ENCODE data around the gene ZNF536. TPM values are rescaled to one million over a fixed set of nuclear protein-coding genes. Genes with fewer than 3 reads are reported as not detected.

The ZNF536 gene
- total and polyA plus RNA-seq, 7 experiments from 2014 or later: not detected

DNA sequence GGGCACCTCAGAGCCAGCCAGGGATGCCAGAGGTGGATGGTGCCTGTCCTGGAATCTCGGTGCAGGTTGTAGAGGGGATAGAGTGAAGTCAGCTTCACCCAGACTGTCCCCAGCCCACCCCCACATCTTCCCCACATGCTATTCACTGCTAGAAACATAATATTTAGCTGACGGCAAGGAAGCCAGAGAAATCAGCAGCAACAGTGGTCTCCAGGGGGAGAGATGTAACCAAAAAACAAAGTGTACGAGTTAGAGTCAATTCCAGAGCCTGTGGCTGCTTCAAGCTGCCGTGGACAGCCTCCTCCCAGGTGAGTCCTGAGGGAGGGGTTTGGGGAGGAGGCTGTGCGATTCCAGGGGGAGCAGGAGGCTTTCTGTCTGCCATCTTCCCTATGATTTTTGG is 97.6 kb downstream of the ZNF536 start:
- ATAC-seq: no peak
- CTCF ChIA-PET: no interaction called here

DNA sequence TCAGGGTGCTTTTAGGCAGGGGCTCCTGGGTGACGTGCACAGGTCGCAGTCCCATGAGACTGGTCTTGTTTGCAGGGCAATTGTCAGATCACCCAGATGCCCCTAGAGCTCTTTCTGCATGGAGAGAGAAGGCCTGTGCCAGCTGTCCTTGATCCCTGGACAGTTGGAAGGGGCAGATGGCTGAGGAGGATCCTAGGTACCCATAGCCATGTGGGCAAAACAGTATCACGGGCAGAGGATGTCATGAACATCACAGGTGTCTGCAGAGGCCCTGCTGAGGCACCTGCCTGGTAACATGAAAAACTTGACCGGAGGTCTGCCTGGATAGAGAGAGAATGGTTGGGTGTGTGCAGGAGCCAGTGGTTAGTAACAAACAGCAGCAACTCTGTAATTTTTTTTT is 99.3 kb downstream of the ZNF536 start:
- H3K36me3 ChIP-seq (ENCODE audit: control insufficient read depth in 2 of 3, insufficient read depth in 3 of 3, low read length in 3 of 3): no peaks in the 10 kb centered on the region
- no peak overlapping the region for H3K27ac Mint-ChIP-seq
- H3K4me1 Mint-ChIP-seq: no peaks in the 10 kb centered on the region
- H3K27me3 Mint-ChIP-seq: peaks cover 0 to 8% (median 0%) of the 10 kb centered on the region in 5 donors
- H3K9me3 Mint-ChIP-seq: peaks cover 6 to 23% (median 15%) of the 10 kb centered on the region in 11 donors
- no peak overlapping the region for H3K27ac ChIP-seq (ENCODE audit: low read depth, low read length)
- H3K36me3 Mint-ChIP-seq: peaks cover 0 to 5% (median 0%) of the 10 kb centered on the region in 5 donors
- H3K4me3 ChIP-seq (ENCODE audit: low read length): no peak overlapping the region
- no peak for DNase-seq
- no peaks in the 10 kb centered on the region for H3K27me3 ChIP-seq (ENCODE audit: control insufficient read depth in 2 of 2, insufficient read depth in 2 of 2, low read length in 2 of 2)
- ATAC-seq: no peak
- intact Hi-C loops (cut with micrococcal nuclease): no loop called here
- ChIA-PET CTCF (no interaction called here), POLR2A (no interaction called here)
- no peaks in the 10 kb centered on the region for H3K4me1 ChIP-seq (ENCODE audit: control insufficient read depth in 2 of 2, insufficient read depth in 2 of 2, low read length in 2 of 2)
- H3K9me3 ChIP-seq (ENCODE audit: control insufficient read depth in 2 of 3, low read length in 3 of 3): peaks cover 0 to 5% (median 0%) of the 10 kb centered on the region in 3 experiments
- H3K4me3 Mint-ChIP-seq: no peak overlapping the region

More for the DNA sequence above, 97.6 kb downstream of the ZNF536 start:
- H3K36me3 Mint-ChIP-seq: no peaks in the 10 kb centered on the region
- Histone ChIP-seq H3K4me3 (ENCODE audit: low read length) (no peak overlapping the region), H3K9me3 (ENCODE audit: control insufficient read depth in 2 of 3, low read length in 3 of 3) (peaks cover 0 to 5% (median 0%) of the 10 kb centered on the region in 3 experiments), H3K36me3 (ENCODE audit: control insufficient read depth in 2 of 3, insufficient read depth in 3 of 3, low read length in 3 of 3) (no peaks in the 10 kb centered on the region), H3K27ac (ENCODE audit: low read depth, low read length) (no peak overlapping the region), H3K27me3 (ENCODE audit: control insufficient read depth in 2 of 2, insufficient read depth in 2 of 2, low read length in 2 of 2) (no peaks in the 10 kb centered on the region), H3K4me1 (ENCODE audit: control insufficient read depth in 2 of 2, insufficient read depth in 2 of 2, low read length in 2 of 2) (no peaks in the 10 kb centered on the region)
- peaks cover 6 to 23% (median 12%) of the 10 kb centered on the region in 11 donors for H3K9me3 Mint-ChIP-seq
- intact Hi-C loops (cut with micrococcal nuclease): no loop called here
- H3K27me3 Mint-ChIP-seq: peaks cover 0 to 8% (median 0%) of the 10 kb centered on the region in 5 donors
- H3K4me3 Mint-ChIP-seq: no peak overlapping the region
- POLR2A ChIA-PET: no interaction called here
- no peak overlapping the region for H3K27ac Mint-ChIP-seq
- H3K4me1 Mint-ChIP-seq: no peaks in the 10 kb centered on the region
- no peak for DNase-seq

DNA sequence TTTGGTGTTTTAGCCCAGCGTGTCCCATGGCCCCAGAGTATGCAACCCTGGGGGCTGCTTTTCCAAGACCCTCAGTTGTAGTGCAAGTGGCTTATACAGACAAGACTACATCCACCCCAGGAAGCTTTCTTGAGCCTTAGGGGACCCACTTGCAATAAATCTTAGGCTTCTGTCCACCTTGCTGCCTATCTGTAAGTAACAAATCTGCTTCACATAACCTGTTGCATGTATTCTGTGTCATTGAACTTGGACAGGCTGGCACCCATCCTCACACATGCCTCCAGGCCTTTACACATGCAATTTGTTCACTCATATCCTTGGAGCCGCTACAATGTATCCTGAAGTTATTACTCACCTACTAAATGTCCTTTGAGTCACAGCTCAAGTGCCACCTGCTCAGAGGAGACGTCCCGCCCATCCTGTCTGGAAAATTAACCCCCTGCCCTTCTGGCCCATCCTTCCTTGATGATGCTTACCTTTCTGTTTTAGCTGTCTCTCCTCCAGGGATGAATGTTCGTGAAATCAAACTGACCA is 101.2 kb downstream of the ZNF536 start:
- intact Hi-C loops (cut with micrococcal nuclease): no loop called here
- no peak for DNase-seq
- H3K4me3 Mint-ChIP-seq: no peak overlapping the region
- CTCF ChIA-PET: no interaction called here
- Histone ChIP-seq H3K4me3 (ENCODE audit: low read length) (no peak overlapping the region), H3K36me3 (ENCODE audit: control insufficient read depth in 2 of 3, insufficient read depth in 3 of 3, low read length in 3 of 3) (no peaks in the 10 kb centered on the region), H3K27me3 (ENCODE audit: control insufficient read depth in 2 of 2, insufficient read depth in 2 of 2, low read length in 2 of 2) (no peaks in the 10 kb centered on the region), H3K4me1 (ENCODE audit: control insufficient read depth in 2 of 2, insufficient read depth in 2 of 2, low read length in 2 of 2) (no peaks in the 10 kb centered on the region), H3K27ac (ENCODE audit: low read depth, low read length) (no peak overlapping the region), H3K9me3 (ENCODE audit: control insufficient read depth in 2 of 3, low read length in 3 of 3) (peaks cover 0 to 5% (median 0%) of the 10 kb centered on the region in 3 experiments)
- peaks cover 2 to 29% (median 15%) of the 10 kb centered on the region in 11 donors for H3K9me3 Mint-ChIP-seq
- no peak overlapping the region for H3K27ac Mint-ChIP-seq
- ATAC-seq: no peak
- H3K36me3 Mint-ChIP-seq: peaks cover 0 to 5% (median 0%) of the 10 kb centered on the region in 5 donors
- peaks cover 0 to 11% (median 0%) of the 10 kb centered on the region in 5 donors for H3K27me3 Mint-ChIP-seq
- POLR2A ChIA-PET: no interaction called here
- no peaks in the 10 kb centered on the region for H3K4me1 Mint-ChIP-seq

DNA sequence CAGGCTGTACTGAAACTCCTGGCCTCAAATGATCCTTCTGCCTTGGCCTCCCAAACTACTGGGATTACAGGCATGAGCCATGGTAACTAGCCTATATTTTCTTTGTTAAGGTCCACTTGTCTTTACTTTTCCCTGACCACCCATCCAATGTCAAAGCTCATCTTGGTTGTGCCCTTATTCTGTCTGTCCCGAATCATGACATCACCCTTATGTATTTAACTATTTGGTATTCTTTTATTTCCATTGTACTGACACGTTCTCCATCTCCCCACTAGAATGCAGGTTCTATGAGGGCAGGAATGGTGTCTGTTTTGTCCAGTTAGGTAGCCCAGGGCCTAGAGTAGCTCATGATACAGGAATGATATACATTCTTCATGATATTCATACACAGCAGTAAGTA is 104.8 kb downstream of the ZNF536 start:
- ChIA-PET CTCF (no interaction called here), POLR2A (no interaction called here)
- no peak overlapping the region for H3K4me3 ChIP-seq (ENCODE audit: low read length)
- no peaks in the 10 kb centered on the region for H3K4me1 Mint-ChIP-seq
- H3K27ac ChIP-seq (ENCODE audit: low read depth, low read length): no peak overlapping the region
- H3K4me1 ChIP-seq (ENCODE audit: control insufficient read depth in 2 of 2, insufficient read depth in 2 of 2, low read length in 2 of 2): no peaks in the 10 kb centered on the region
- no peak for DNase-seq
- peaks cover 0 to 24% (median 5%) of the 10 kb centered on the region in 5 donors for H3K27me3 Mint-ChIP-seq
- no peak overlapping the region for H3K4me3 Mint-ChIP-seq
- no peaks in the 10 kb centered on the region for H3K36me3 ChIP-seq (ENCODE audit: control insufficient read depth in 2 of 3, insufficient read depth in 3 of 3, low read length in 3 of 3)
- no peak for ATAC-seq
- intact Hi-C loops (cut with micrococcal nuclease): no loop called here
- H3K27ac Mint-ChIP-seq: no peak overlapping the region
- H3K9me3 Mint-ChIP-seq: peaks cover 4 to 37% (median 19%) of the 10 kb centered on the region in 11 donors
- H3K9me3 ChIP-seq (ENCODE audit: control insufficient read depth in 2 of 3, low read length in 3 of 3): peaks cover 0 to 5% (median 0%) of the 10 kb centered on the region in 3 experiments
- H3K27me3 ChIP-seq (ENCODE audit: control insufficient read depth in 2 of 2, insufficient read depth in 2 of 2, low read length in 2 of 2): no peaks in the 10 kb centered on the region
- H3K36me3 Mint-ChIP-seq: peaks cover 0 to 9% (median 0%) of the 10 kb centered on the region in 5 donors

DNA sequence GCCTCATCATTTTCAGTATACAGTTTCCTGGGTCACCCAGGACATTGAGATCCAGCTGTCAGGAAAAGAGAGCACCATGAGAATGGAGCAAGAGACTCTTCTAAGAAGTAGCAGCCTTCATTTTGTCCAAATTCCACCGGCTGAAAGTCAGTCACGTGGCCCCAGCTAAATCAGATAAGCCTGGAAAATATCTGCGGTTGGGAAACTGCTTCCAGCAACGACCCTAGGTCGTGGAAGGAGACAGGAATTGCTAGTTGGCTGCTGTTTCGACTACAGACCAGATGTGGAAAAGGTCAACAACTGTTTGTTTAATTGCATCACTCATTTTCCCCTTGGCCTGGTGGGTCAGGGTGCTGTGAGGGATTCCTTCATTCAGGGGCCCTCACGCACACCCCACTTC is 107.0 kb downstream of the ZNF536 start:
- H3K9me3 ChIP-seq (ENCODE audit: control insufficient read depth in 2 of 3, low read length in 3 of 3): no peaks in the 10 kb centered on the region
- Mint-ChIP-seq H3K27me3 (peaks cover 0 to 37% (median 10%) of the 10 kb centered on the region in 5 donors), H3K4me1 (no peaks in the 10 kb centered on the region), H3K4me3 (no peak overlapping the region), H3K27ac (no peak overlapping the region), H3K9me3 (peaks cover 0 to 35% (median 11%) of the 10 kb centered on the region in 11 donors), H3K36me3 (peaks cover 0 to 9% (median 0%) of the 10 kb centered on the region in 5 donors)
- ATAC-seq (no peak), DNase-seq (no peak)
- H3K4me1 ChIP-seq (ENCODE audit: control insufficient read depth in 2 of 2, insufficient read depth in 2 of 2, low read length in 2 of 2): no peaks in the 10 kb centered on the region
- H3K4me3 ChIP-seq (ENCODE audit: low read length): no peak overlapping the region
- H3K36me3 ChIP-seq (ENCODE audit: control insufficient read depth in 2 of 3, insufficient read depth in 3 of 3, low read length in 3 of 3): no peaks in the 10 kb centered on the region
- H3K27me3 ChIP-seq (ENCODE audit: control insufficient read depth in 2 of 2, insufficient read depth in 2 of 2, low read length in 2 of 2): no peaks in the 10 kb centered on the region
- POLR2A ChIA-PET: no interaction called here
- intact Hi-C loops (cut with micrococcal nuclease): no loop called here
- no peak overlapping the region for H3K27ac ChIP-seq (ENCODE audit: low read depth, low read length)
- CTCF ChIA-PET: no interaction called here

DNA sequence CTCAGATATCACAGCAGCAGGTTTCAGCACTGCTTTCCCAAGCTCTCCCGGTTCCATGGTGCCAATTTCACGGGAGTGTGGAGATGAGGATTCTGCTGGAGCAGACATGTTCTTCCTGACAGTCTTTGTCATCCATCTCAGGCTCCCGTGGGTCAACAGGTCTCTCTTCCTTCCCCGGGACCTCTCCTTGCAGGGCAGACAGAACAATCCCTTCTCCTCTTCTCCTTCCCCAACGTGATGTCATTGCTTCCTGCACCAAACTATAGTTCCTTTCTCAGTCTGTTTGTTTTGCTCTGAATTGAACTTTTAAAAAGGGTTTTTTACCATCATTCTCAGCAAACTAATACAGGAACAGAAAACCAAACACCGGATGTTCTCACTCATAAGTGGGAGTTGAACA is 107.9 kb downstream of the ZNF536 start:
- Histone ChIP-seq H3K4me1 (ENCODE audit: control insufficient read depth in 2 of 2, insufficient read depth in 2 of 2, low read length in 2 of 2) (no peaks in the 10 kb centered on the region), H3K36me3 (ENCODE audit: control insufficient read depth in 2 of 3, insufficient read depth in 3 of 3, low read length in 3 of 3) (no peaks in the 10 kb centered on the region), H3K9me3 (ENCODE audit: control insufficient read depth in 2 of 3, low read length in 3 of 3) (no peaks in the 10 kb centered on the region), H3K4me3 (ENCODE audit: low read length) (no peak overlapping the region), H3K27ac (ENCODE audit: low read depth, low read length) (no peak overlapping the region), H3K27me3 (ENCODE audit: control insufficient read depth in 2 of 2, insufficient read depth in 2 of 2, low read length in 2 of 2) (no peaks in the 10 kb centered on the region)
- DNase-seq: no peak
- H3K4me1 Mint-ChIP-seq: no peaks in the 10 kb centered on the region
- peaks cover 0 to 37% (median 8%) of the 10 kb centered on the region in 11 donors for H3K9me3 Mint-ChIP-seq
- ATAC-seq: no peak
- H3K27me3 Mint-ChIP-seq: peaks cover 0 to 43% (median 11%) of the 10 kb centered on the region in 5 donors
- CTCF ChIA-PET: no interaction called here
- intact Hi-C loops (cut with micrococcal nuclease): no loop called here
- POLR2A ChIA-PET: no interaction called here
- H3K36me3 Mint-ChIP-seq: peaks cover 0 to 9% (median 0%) of the 10 kb centered on the region in 5 donors
- peak overlapping the region in 1 of 10 donors; percentile 9 for H3K4me3 Mint-ChIP-seq
- no peak overlapping the region for H3K27ac Mint-ChIP-seq

DNA sequence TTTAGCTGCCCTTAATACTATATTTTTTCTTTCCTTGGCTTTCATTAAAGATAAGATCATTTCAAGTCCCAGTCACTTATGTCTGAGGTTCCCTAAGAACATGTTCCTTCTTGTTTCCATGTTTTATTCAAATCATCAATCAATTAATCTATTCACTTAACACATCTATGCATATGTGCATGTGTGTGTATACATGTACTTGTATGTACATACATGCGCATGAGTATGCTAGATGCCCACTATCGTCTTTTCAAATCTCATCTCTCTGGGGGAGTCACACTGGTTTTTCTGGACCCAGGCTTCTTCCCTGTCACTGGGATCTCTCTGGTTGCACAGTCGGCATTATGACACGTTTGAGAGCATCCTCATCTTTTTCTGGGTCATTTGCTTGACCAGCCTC is 108.9 kb downstream of the ZNF536 start:
- no peaks in the 10 kb centered on the region for H3K9me3 ChIP-seq (ENCODE audit: control insufficient read depth in 2 of 3, low read length in 3 of 3)
- Mint-ChIP-seq H3K9me3 (peaks cover 0 to 39% (median 8%) of the 10 kb centered on the region in 11 donors), H3K36me3 (peaks cover 0 to 5% (median 0%) of the 10 kb centered on the region in 5 donors), H3K4me3 (no peak overlapping the region), H3K27me3 (peaks cover 0 to 43% (median 18%) of the 10 kb centered on the region in 5 donors), H3K27ac (no peak overlapping the region), H3K4me1 (no peaks in the 10 kb centered on the region)
- DNase-seq (no peak), ATAC-seq (no peak)
- no peaks in the 10 kb centered on the region for H3K27me3 ChIP-seq (ENCODE audit: control insufficient read depth in 2 of 2, insufficient read depth in 2 of 2, low read length in 2 of 2)
- H3K4me1 ChIP-seq (ENCODE audit: control insufficient read depth in 2 of 2, insufficient read depth in 2 of 2, low read length in 2 of 2): no peaks in the 10 kb centered on the region
- H3K4me3 ChIP-seq (ENCODE audit: low read length): no peak overlapping the region
- intact Hi-C loops (cut with micrococcal nuclease): no loop called here
- ChIA-PET POLR2A (no interaction called here), CTCF (no interaction called here)
- no peaks in the 10 kb centered on the region for H3K36me3 ChIP-seq (ENCODE audit: control insufficient read depth in 2 of 3, insufficient read depth in 3 of 3, low read length in 3 of 3)
- no peak overlapping the region for H3K27ac ChIP-seq (ENCODE audit: low read depth, low read length)
